Coronary artery (tissue), 2 donors: ENCODE data around the gene TAPT1.

ENCODE experiments used
- DNase-seq: peaks from one replicate; pipeline ENCODE4 v3.0.0-alpha.2; 2017; ENCODE audit warnings: low spot score
- H3K27ac ChIP-seq, 2 donors: fragments of 200-600 bp; sonication (generic); one replicate each; pipeline ENCODE4 v1.5.1; 2016 to 2019
- H3K4me3 ChIP-seq: fragments of 200-600 bp; sonication (generic); 2 replicates; pipeline ENCODE4 v1.5.1; 2016; ENCODE audit warnings: mild to moderate bottlenecking, moderate library complexity
- TF ChIP-seq, protein P1 (sequence below): fragments of 200-600 bp; sonication (generic); IDR thresholded peaks from one replicate; pipeline ENCODE4 v1.5.1; 2019; ENCODE audit warnings: antibody characterized with exemption

Gene TAPT1

DNA sequence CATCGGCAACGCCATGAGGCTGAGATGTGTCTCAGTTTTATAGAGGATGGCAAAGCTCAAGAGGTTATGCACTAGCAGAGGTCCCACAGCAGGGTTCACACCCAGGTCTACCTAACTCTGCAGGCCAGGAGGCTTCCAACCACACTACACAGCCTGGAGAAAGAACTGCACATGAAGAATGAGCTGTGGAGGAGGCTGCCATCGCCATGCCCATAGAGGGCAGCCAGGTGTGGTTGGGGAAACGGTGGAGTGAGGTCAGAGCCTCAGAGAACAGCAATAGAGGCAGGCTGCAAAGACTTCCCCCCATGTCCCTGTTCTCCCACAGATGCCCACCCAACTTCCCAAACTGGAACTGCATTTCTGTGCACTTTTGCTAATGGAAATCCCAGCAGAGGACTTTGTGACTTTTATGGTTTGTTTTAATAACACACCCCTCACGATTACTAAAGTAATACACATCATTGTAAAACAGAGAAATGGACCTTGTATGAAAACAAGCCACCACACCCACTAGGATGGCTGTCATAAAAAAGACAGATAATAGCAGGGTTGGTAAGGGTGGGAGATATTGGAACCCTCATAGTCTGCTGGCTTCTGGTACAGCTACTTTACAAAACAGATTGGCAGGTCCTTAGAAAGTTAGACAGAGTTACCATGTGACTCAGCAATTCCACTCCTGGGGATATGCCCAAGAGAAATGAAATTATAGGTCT lies 83.5 kb downstream of the TAPT1 start:
- Histone ChIP-seq H3K27ac (no peak overlapping the region), H3K4me3 (no peak overlapping the region)
- no peak for DNase-seq
- TF ChIP-seq, protein P1, sequence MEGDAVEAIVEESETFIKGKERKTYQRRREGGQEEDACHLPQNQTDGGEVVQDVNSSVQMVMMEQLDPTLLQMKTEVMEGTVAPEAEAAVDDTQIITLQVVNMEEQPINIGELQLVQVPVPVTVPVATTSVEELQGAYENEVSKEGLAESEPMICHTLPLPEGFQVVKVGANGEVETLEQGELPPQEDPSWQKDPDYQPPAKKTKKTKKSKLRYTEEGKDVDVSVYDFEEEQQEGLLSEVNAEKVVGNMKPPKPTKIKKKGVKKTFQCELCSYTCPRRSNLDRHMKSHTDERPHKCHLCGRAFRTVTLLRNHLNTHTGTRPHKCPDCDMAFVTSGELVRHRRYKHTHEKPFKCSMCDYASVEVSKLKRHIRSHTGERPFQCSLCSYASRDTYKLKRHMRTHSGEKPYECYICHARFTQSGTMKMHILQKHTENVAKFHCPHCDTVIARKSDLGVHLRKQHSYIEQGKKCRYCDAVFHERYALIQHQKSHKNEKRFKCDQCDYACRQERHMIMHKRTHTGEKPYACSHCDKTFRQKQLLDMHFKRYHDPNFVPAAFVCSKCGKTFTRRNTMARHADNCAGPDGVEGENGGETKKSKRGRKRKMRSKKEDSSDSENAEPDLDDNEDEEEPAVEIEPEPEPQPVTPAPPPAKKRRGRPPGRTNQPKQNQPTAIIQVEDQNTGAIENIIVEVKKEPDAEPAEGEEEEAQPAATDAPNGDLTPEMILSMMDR: no peak

DNA sequence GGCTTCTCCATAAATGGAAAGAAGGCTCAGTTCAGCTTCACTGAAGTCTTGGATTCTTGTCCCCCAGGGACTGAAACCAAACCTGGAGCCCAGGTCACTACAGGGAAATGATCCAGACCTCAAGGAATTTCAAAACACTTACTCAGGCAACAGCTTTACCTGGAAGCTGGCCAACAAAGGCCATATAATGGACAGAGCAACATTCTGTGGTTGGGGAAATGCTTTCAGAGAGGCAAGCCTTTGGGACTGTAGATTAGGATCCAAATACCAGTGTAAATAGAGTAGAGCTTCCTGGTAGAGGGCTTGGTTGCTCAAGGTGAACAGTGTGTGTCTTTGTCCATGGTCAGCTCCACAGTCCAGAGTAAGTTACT lies 85.4 kb downstream of the TAPT1 start:
- DNase-seq: no peak
- TF ChIP-seq, protein P1: no peak
- H3K4me3 ChIP-seq: no peak overlapping the region
- H3K27ac ChIP-seq: no peak overlapping the region

DNA sequence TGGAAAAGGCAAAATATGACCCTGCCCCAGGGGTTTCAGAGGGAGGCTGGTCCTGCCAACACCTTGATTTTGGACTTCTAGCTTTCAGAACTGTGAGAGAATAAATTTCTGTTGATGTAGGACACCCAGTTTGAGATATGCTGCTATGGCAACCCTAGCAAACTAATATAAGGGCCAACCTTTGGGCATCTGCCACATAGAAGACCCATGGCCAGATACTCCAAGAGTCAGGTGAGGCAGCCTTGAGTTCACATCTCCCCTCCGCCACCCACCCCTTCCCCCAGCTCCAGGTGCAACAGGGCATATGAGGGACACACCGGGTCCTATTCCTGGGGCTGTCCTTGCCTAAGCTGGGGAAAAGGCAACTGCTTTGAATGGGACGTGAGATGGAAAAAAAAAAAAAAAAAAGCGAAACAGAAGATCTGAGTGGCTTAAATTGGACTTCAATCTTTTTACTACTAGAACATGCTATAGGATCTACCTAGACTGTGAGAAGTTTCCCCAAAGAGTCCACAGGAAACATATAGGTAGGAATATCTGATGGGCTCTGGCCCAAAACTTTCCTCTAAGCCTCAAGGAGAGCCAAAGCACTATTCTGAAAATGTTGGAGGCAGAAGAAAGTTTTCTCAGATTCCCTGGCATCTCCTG lies 85.9 kb downstream of the TAPT1 start:
- DNase-seq: no peak
- TF ChIP-seq, protein P1: no peak
- Histone ChIP-seq H3K4me3 (no peak overlapping the region), H3K27ac (no peak overlapping the region)

DNA sequence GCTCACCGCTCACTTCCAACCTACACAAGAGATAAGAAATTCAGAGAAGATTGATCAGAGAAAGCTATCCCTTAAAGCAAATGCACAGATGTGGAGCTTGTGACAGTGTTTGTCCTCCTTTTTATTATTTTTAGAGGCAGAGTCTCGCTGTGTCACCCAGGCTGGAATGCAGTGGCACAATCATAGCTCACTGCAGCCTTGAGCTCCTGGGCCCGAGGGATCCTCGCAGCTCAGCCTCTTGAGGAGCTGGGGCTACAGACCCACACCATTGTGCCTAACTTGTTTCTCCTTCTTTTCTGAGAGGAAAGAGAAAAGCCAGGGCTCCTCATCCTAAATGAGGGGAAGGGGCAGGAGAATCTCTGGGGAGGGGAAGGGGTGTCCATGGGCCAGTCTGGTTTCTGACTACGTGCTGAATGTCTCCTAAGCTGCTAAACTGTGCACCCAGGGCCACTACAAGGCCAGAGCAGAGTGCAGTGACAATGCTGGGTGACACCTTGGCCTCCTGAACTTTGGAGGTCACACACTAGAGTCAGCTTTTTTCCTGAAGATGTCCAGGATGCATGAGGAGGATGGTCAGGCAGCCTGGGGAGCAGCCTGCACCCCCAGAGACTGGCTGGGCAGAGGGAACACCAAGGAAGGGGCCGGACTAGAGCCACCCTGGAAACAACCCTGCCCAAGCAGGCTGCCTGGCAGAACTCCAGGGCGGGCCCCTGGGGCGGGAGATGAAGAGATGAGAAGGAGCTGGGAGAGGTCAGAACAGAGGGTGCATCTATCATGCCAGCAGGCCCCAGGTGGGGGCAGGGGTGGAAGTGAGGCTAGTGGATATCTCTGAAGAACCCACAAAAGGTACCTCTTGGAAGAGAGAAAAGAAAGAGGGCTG lies 87.0 kb downstream of the TAPT1 start:
- Histone ChIP-seq H3K27ac (no peak overlapping the region), H3K4me3 (no peak overlapping the region)
- no peak for DNase-seq
- TF ChIP-seq, protein P1: no peak

DNA sequence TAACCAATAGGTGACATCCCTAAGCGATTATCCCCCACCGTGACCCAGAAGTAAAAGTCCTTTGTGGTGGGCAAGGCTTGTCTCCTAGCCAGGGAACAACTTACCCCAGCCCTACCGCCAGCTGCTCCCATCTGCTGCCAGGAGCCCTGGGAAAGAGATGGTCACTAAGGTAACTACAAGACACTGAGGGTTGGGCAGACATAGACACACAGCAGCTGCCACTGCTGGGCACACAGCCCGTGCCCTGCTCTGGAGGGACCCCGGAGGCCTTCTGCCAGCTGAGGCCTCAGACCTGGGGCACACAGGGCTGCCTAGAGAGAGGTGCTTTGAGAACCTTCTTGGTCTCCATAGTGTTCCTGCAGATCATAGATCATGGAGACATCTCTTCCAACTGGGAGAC lies 89.4 kb downstream of the TAPT1 start:
- TF ChIP-seq, protein P1: no peak
- Histone ChIP-seq H3K27ac (no peak overlapping the region), H3K4me3 (no peak overlapping the region)
- no peak for DNase-seq

DNA sequence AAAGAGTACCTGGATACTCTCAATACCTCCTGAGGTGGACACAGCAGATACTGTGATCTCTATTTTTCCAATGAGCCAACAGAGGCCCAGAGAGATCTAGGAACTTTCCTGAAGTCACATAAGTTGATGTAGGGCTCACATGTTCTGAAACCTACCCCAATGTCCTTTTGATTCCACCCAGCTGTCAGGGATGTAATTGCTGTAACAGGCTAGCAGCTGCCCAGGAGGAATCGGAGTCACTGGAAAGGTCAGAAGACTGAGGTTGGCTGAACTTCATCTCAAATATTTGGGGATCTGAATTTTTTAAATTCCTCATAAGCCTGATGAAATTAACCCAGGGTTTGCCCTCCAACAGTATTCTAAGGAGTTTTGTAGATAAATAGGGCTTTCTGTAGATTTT lies 90.0 kb downstream of the TAPT1 start:
- Histone ChIP-seq H3K27ac (no peak overlapping the region), H3K4me3 (no peak overlapping the region)
- no peak for DNase-seq
- TF ChIP-seq, protein P1: no peak
